CD4-positive, alpha-beta T cell treated with Interleukin-17A for 4 hours (primary cell): ENCODE results near the gene ARX.

Experiments used
- DNase-seq: peaks from one replicate; pipeline ENCODE4 v3.0.0-alpha.2; 2020; ENCODE audit warnings: mixed read lengths

Gene ARX

GRCh38 chrX:25016361-25016671, 551 bp upstream of the ARX start:
- DNase-seq, result no peak

- DNase-seq, result no peak
These were observed 1.4 kb downstream of the ARX start for GRCh38 chrX:25014366-25014838.

- DNase-seq, result no peak
These were observed 2.0 kb downstream of the ARX start for GRCh38 chrX:25013632-25014365.

- DNase-seq, result no peak
These were observed 2.8 kb downstream of the ARX start for GRCh38 chrX:25012793-25013631.

- no peak for DNase-seq
These were observed 3.4 kb downstream of the ARX start for GRCh38 chrX:25012433-25012735.

GRCh38 chrX:25011589-25012432, 4.0 kb downstream of the ARX start:
- no peak for DNase-seq

GRCh38 chrX:25010784-25011588, 4.8 kb downstream of the ARX start:
- no peak for DNase-seq

- no peak for DNase-seq
These were observed 6.4 kb downstream of the ARX start for GRCh38 chrX:25009407-25009806.

GRCh38 chrX:25007059-25008053, 8.4 kb downstream of the ARX start:
- no peak for DNase-seq

GRCh38 chrX:25006586-25007058, 9.1 kb downstream of the ARX start:
- no peak for DNase-seq

- DNase-seq, result no peak
These were observed 10.2 kb downstream of the ARX start for GRCh38 chrX:25005382-25006185.

- DNase-seq, result no peak
These were observed 10.8 kb downstream of the ARX start for GRCh38 chrX:25005034-25005381.

- DNase-seq, result no peak
These were observed 11.2 kb downstream of the ARX start for GRCh38 chrX:25004485-25005032.

GRCh38 chrX:25004040-25004439, 11.7 kb downstream of the ARX start:
- no peak for DNase-seq

GRCh38 chrX:25003066-25003849, 12.5 kb downstream of the ARX start:
- no peak for DNase-seq

GRCh38 chrX:25002661-25003020, 13.1 kb downstream of the ARX start:
- DNase-seq, result no peak

- DNase-seq, result no peak
These were observed 13.7 kb downstream of the ARX start for GRCh38 chrX:25001808-25002660.

- no peak for DNase-seq
These were observed 16.3 kb downstream of the ARX start for GRCh38 chrX:24999511-24999910.
